Suprapubic skin (tissue), 3 donors: ENCODE data around the gene MYZAP.

Source experiments
- CTCF ChIP-seq, 2 donors: fragments of 200-600 bp in 1 of 2; fragments of 450-650 bp in 1 of 2; sonication (generic) in 1 of 2; IDR thresholded peaks; one replicate each; pipeline ENCODE4 v1.5.1; 2016 to 2019; ENCODE audit warnings: antibody characterized with exemption in 2 of 2, mild to moderate bottlenecking in 1 of 2, moderate library complexity in 1 of 2
- POLR2A ChIP-seq, 2 donors: fragments of 450-650 bp; IDR thresholded peaks; one replicate each; pipeline ENCODE4 v1.6.1; 2017; ENCODE audit warnings: antibody characterized with exemption in 2 of 2, mild to moderate bottlenecking in 2 of 2, moderate library complexity in 2 of 2

GRCh38 chr15:57563416-57563815, 28.3 kb upstream of the MYZAP start:
- TF ChIP-seq CTCF (IDR thresholded peaks at IDR 0.05) (no peak), POLR2A (IDR thresholded peaks at IDR 0.05) (no peak)
